GM12878 (cell line): ENCODE results near the gene ATAD3A.

Experiments used
- POLR2A ChIP-seq: IDR thresholded peaks from 2 replicates; pipeline ENCODE4 v1.6.1; 2011; ENCODE audit warnings: low read depth, mild to moderate bottlenecking, low read length
- POLR2AphosphoS2 ChIP-seq: IDR thresholded peaks from 2 replicates; pipeline ENCODE4 v1.6.1; 2011; ENCODE audit warnings: low read depth, mild to moderate bottlenecking, low read length, improper control_type of control experiment, moderate library complexity
- TF ChIP-seq, protein P1 (sequence below): IDR thresholded peaks from 2 replicates; pipeline ENCODE4 v1.6.1; 2012; ENCODE audit warnings: mild to moderate bottlenecking, low read depth, low read length

DNA sequence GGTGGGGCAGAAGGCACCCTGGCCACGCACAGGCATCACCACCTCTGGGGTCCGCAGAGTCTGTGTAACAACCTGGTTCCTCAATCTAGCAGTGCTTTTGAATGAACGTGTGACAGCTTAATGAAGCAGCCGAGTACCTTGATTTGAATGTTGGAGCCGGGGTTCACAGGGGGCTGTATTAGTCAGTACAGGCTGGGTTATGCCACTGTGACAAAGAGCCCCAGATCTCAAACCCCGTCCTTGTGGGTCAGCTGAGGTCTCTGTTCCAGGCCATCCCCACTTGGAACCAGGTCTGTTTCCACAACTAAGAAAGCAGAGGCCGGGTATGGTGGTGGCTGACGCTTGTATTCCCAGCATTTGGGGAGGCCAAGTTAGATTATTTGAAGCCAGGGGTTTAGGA, 18.0 kb downstream of the ATAD3A start:
- TF ChIP-seq POLR2A: no peak
- TF ChIP-seq, protein P1, sequence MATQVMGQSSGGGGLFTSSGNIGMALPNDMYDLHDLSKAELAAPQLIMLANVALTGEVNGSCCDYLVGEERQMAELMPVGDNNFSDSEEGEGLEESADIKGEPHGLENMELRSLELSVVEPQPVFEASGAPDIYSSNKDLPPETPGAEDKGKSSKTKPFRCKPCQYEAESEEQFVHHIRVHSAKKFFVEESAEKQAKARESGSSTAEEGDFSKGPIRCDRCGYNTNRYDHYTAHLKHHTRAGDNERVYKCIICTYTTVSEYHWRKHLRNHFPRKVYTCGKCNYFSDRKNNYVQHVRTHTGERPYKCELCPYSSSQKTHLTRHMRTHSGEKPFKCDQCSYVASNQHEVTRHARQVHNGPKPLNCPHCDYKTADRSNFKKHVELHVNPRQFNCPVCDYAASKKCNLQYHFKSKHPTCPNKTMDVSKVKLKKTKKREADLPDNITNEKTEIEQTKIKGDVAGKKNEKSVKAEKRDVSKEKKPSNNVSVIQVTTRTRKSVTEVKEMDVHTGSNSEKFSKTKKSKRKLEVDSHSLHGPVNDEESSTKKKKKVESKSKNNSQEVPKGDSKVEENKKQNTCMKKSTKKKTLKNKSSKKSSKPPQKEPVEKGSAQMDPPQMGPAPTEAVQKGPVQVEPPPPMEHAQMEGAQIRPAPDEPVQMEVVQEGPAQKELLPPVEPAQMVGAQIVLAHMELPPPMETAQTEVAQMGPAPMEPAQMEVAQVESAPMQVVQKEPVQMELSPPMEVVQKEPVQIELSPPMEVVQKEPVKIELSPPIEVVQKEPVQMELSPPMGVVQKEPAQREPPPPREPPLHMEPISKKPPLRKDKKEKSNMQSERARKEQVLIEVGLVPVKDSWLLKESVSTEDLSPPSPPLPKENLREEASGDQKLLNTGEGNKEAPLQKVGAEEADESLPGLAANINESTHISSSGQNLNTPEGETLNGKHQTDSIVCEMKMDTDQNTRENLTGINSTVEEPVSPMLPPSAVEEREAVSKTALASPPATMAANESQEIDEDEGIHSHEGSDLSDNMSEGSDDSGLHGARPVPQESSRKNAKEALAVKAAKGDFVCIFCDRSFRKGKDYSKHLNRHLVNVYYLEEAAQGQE: no peak
- no peak for TF ChIP-seq POLR2AphosphoS2
